Prostate gland (tissue), 2 donors: Measurements from ENCODE around the gene PLK1.

Experiments used
- POLR2A ChIP-seq: fragments of 450-650 bp; IDR thresholded peaks from one replicate; pipeline ENCODE4 v1.6.1; 2016; ENCODE audit warnings: antibody characterized with exemption, mild to moderate bottlenecking
- TF ChIP-seq, protein P1 (sequence below), 4 experiments: fragments of 200-600 bp in 2 of 4; fragments of 450-650 bp in 2 of 4; sonication (generic) in 2 of 4; IDR thresholded peaks; 1 replicate in 3 of 4; 2 replicates in 1 of 4; pipeline ENCODE4 v1.5.1; 2016 to 2019; ENCODE audit warnings: antibody characterized with exemption in 4 of 4, mild to moderate bottlenecking in 2 of 4, moderate library complexity in 2 of 4

DNA sequence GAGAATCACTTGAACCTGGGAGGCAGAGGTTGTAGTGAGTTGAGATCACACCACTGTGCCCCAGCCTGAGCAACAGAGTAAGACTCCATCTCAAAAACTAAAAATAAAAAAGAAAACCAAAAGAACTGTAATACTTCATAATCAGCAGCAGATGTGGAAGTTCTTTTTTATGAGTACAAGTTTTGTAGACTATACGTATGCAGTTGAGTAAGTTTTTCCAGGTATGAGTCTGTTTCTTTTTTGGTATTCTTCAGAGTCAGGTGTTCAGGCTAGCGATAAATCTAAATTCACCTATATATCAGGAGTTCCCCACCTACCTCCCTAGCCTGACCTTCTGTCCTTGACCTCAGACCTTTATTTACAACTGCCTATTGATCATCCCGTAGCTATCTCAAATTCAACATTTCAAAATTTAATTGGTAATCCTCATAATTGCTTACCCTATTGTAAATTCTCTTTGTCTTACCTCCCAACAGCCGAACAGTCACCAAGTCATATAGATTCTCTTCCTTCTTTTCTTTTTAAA lies 26.7 kb upstream of the PLK1 start:
- TF ChIP-seq, protein P1, sequence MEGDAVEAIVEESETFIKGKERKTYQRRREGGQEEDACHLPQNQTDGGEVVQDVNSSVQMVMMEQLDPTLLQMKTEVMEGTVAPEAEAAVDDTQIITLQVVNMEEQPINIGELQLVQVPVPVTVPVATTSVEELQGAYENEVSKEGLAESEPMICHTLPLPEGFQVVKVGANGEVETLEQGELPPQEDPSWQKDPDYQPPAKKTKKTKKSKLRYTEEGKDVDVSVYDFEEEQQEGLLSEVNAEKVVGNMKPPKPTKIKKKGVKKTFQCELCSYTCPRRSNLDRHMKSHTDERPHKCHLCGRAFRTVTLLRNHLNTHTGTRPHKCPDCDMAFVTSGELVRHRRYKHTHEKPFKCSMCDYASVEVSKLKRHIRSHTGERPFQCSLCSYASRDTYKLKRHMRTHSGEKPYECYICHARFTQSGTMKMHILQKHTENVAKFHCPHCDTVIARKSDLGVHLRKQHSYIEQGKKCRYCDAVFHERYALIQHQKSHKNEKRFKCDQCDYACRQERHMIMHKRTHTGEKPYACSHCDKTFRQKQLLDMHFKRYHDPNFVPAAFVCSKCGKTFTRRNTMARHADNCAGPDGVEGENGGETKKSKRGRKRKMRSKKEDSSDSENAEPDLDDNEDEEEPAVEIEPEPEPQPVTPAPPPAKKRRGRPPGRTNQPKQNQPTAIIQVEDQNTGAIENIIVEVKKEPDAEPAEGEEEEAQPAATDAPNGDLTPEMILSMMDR (IDR thresholded peaks at IDR 0.05) = no peak
- TF ChIP-seq POLR2A = no peak
